Ovary (tissue), 9 donors: Measurements from ENCODE around the gene CDK3. TPM values are rescaled to one million over a fixed set of nuclear protein-coding genes. Genes with fewer than 3 reads are reported as not detected.

Experiments used
- DNase-seq, 5 donors: peaks; one replicate each; pipeline ENCODE4 v3.0.0-alpha.2; 2019 to 2020
- H3K27ac ChIP-seq, 2 donors: fragments of 200-600 bp; one replicate each; pipeline versions ENCODE4 v1.5.1 to v1.8.0; 2019 to 2022
- H3K27me3 ChIP-seq: fragments of 200-600 bp; one replicate; pipeline ENCODE4 v1.8.0; 2022
- H3K36me3 ChIP-seq: fragments of 200-600 bp; sonication (generic); one replicate; pipeline ENCODE4 v1.5.1; 2019
- H3K4me1 ChIP-seq: one replicate; pipeline ENCODE4 v1.8.1; 2013; ENCODE audit warnings: mild to moderate bottlenecking, moderate library complexity; ENCODE audit not compliant: insufficient read depth
- H3K4me3 ChIP-seq: fragments of 200-600 bp; sonication (generic); one replicate; pipeline ENCODE4 v1.5.1; 2017
- H3K9me3 ChIP-seq, 2 donors: fragments of 200-600 bp in 1 of 2; sonication (generic) in 1 of 2; one replicate each; pipeline versions ENCODE4 v1.5.1 to v1.8.1; 2013 to 2019; ENCODE audit warnings: mild to moderate bottlenecking in 1 of 2, moderate library complexity in 1 of 2
- EP300 ChIP-seq: sonication (generic); formaldehyde crosslinking; IDR thresholded peaks from one replicate; pipeline ENCODE4 v1.6.1; 2017; ENCODE audit warnings: antibody characterized with exemption
- POLR2A ChIP-seq: fragments of 450-650 bp; IDR thresholded peaks from one replicate; pipeline ENCODE4 v1.6.1; 2017; ENCODE audit warnings: antibody characterized with exemption, mild to moderate bottlenecking, moderate library complexity
- WGBS, 3 donors: extraction: QIAGEN DNeasy Blood & Tissue Kit in 1 of 3; methylation state at CpG; one replicate each; pipeline versions ENCODE4 v1.1.5 to v1.1.7; 2013 to 2017; 5-methylcytosine and 5-hydroxymethylcytosine counted together
- intact Hi-C, 4 donors: fragments of 100-400 bp; cut with DNase I; formaldehyde crosslinking; loops; one replicate each; pipeline versions ENCODE4 v1.11.0 to v1.15.1; 2022 to 2023
- polyA plus RNA-seq, 2 donors: library from polyadenylated mRNA; stranded (reverse); fragments of 200-250 nt in 1 of 2; fragments of 350-450 nt in 1 of 2; fragmentation: Illumina TruSeq in 1 of 2; extraction: RNeasy Lipid Tissue Mini Kit (QIAGEN cat#74804) in 1 of 2; gene quantifications; one replicate each; pipeline ENCODE4 v1.2.3, GENCODE V29; 2013 to 2014
- total RNA-seq, 7 donors: library from RNA; depleted of rRNA in 2 of 7; stranded (reverse); fragments of >200 nt in 2 of 7; fragmentation: NEBNext Ultra II Directional in 3 of 7; extraction: Animal tissue kit (Norgen Biotek cat#: 25700) in 3 of 7; gene quantifications; one replicate each; pipeline versions ENCODE4 v1.1.0 to v1.2.4, GENCODE V29; 2016 to 2023
- TF ChIP-seq, protein P1 (sequence below), 3 donors: fragments of 450-650 bp in 2 of 3; fragments of 200-600 bp in 1 of 3; IDR thresholded peaks; one replicate each; pipeline versions ENCODE4 v1.5.1 to v1.8.0; 2016 to 2022; ENCODE audit warnings: antibody characterized with exemption in 3 of 3, mild to moderate bottlenecking in 1 of 3
- donor health status: DM: no; HTN: no; CAD: no; lungs with moderate emphysema.
- donor health status: DM: no; HTN: no; CAD: no.
- donor health status: Bipolar disorder and iron deficiency.
- donor health status: DM: yes; HTN: yes; CAD: no.
- donor health status: DM: no; HTN: no; CAD: no.
- donor health status: DM: yes; HTN: yes; CAD: no.

CDK3 gene
- total and polyA plus RNA-seq, 9 donors = 1.3 to 10.8 (median 5.5) TPM

DNA sequence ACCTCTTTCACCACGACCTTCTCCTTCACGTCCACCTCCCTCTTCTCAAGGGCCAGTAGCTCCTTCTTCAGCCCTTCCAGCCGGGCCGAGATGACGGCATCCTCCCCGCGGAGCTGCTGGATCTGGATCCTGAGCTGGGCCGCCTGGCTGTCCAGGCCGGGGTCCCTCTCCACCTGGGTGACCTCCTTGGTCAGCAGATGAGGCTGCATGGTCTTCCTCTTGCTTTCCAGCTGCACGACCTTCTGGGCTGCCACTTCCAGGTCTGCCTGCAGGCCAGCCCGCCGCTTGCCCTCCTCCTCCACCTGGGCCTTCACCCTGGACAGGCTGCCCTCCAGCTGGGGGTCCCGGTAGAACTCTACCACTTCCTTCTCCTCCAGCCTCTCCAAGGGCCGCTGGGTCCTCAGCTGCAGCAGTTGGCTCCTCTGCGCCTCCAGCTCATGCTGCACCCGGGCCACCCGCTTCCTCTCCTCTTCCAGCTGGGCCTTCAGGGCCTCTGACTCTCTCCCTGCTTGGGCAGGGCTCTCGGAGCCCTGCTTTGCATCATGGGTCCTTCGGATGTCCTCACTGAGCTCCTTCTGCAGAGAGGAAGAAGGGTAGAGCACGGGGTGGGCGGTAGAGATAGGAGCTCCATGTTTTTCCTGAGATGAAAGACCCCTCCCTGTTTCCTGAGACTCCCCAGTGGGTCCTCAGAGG, 9.5 kb downstream of the CDK3 start:
- 89 to 91% (median 91%) methylated on average over 20 to 21 of the region's 21 CpGs for WGBS, 3 donors
- Histone ChIP-seq H3K27ac (no peak overlapping the region), H3K4me3 (no peak overlapping the region), H3K27me3 (no peaks in the 10 kb centered on the region), H3K9me3 (no peaks in the 10 kb centered on the region), H3K36me3 (no peaks in the 10 kb centered on the region), H3K4me1 (peaks cover 4% of the 10 kb centered on the region)
- intact Hi-C loops = loop anchor here in 3 of 4 donors (5.0 to 10.0 kb wide), 4 partner anchors 92 to 267 kb away; partner anchors contain the start of genes EXOC7 (in 1 of the 3) and MRPL38 (in 1 of the 3)
- no peak for DNase-seq
- TF ChIP-seq, protein P1, sequence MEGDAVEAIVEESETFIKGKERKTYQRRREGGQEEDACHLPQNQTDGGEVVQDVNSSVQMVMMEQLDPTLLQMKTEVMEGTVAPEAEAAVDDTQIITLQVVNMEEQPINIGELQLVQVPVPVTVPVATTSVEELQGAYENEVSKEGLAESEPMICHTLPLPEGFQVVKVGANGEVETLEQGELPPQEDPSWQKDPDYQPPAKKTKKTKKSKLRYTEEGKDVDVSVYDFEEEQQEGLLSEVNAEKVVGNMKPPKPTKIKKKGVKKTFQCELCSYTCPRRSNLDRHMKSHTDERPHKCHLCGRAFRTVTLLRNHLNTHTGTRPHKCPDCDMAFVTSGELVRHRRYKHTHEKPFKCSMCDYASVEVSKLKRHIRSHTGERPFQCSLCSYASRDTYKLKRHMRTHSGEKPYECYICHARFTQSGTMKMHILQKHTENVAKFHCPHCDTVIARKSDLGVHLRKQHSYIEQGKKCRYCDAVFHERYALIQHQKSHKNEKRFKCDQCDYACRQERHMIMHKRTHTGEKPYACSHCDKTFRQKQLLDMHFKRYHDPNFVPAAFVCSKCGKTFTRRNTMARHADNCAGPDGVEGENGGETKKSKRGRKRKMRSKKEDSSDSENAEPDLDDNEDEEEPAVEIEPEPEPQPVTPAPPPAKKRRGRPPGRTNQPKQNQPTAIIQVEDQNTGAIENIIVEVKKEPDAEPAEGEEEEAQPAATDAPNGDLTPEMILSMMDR (IDR thresholded peaks at IDR 0.05) = no peak
- TF ChIP-seq EP300 = no peak
- TF ChIP-seq POLR2A = no peak

DNA sequence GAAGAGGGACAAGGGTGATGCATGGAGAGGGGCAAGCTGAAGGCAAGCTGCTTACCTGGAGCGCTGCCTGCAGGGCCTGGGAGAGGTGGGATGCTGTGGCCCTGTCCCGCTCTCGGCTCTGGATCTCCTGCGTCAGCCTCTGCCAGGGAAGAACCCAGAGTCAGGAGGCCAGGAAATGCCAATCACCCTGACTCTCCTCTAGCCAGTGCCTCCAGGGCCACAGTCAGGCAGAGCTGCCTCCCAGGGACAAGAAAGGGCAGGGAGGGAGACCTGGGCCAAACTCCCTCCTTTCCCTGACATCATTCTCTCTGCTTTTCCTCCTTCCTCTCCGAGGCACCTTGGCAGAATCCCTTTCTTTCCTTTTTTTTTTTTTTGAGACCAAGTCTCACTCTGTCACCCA, 11.3 kb downstream of the CDK3 start:
- DNase-seq = no peak
- intact Hi-C loops = loop anchor here in 2 of 4 donors (5.0 to 10.0 kb wide), 3 partner anchors 90 to 265 kb away; partner anchors contain the start of gene EXOC7 (in 1 of the 2)
- H3K36me3 ChIP-seq = no peaks in the 10 kb centered on the region
- WGBS, 3 donors = 81 to 91% (median 88%) methylated on average over 5 of the region's 5 CpGs
- H3K9me3 ChIP-seq = no peaks in the 10 kb centered on the region
- H3K4me1 ChIP-seq = no peaks in the 10 kb centered on the region
- no peak overlapping the region for H3K27ac ChIP-seq
- no peak overlapping the region for H3K4me3 ChIP-seq
- TF ChIP-seq, protein P1 (IDR thresholded peaks at IDR 0.05) = no peak
- no peak for TF ChIP-seq EP300
- TF ChIP-seq POLR2A = no peak
- no peaks in the 10 kb centered on the region for H3K27me3 ChIP-seq

DNA sequence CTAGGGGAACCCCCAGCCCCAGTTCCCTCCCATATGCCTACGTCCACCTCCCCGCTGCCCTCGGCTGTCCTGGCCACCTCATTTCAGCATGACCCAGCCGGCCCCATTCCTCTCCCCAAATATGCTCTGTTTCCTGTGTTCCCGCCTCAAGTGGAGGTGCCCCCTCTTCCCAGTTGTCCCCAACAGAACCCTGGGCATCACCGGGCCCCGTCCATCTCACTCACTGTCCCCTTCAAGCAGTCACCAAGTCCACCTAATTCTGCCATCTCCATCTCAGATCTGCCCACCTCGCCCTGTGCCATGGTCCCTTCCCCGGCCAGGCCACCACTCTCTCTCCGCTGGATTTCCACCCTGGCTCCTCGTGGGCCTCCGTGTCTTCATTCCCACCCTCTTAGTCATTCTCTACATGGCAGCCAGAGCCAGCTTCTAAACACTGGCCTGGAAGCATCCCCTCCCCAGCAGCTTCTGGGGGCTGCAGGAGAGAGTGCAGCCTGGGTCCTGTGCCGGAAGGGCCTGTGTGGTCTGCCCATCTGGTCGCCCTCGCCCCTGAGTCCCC, 12.8 kb downstream of the CDK3 start:
- TF ChIP-seq POLR2A = no peak
- TF ChIP-seq, protein P1 (IDR thresholded peaks at IDR 0.05) = no peak
- no peak for TF ChIP-seq EP300
- Histone ChIP-seq H3K36me3 (no peaks in the 10 kb centered on the region), H3K27me3 (no peaks in the 10 kb centered on the region), H3K9me3 (no peaks in the 10 kb centered on the region), H3K27ac (no peak overlapping the region), H3K4me3 (no peak overlapping the region), H3K4me1 (no peaks in the 10 kb centered on the region)
- no peak for DNase-seq
- intact Hi-C loops = loop anchor here in 2 of 4 donors (5.0 to 10.0 kb wide), 3 partner anchors 89 to 264 kb away; partner anchors contain the start of gene EXOC7 (in 1 of the 2)
- 65 to 68% (median 66%) methylated on average over 15 of the region's 15 CpGs for WGBS, 3 donors

DNA sequence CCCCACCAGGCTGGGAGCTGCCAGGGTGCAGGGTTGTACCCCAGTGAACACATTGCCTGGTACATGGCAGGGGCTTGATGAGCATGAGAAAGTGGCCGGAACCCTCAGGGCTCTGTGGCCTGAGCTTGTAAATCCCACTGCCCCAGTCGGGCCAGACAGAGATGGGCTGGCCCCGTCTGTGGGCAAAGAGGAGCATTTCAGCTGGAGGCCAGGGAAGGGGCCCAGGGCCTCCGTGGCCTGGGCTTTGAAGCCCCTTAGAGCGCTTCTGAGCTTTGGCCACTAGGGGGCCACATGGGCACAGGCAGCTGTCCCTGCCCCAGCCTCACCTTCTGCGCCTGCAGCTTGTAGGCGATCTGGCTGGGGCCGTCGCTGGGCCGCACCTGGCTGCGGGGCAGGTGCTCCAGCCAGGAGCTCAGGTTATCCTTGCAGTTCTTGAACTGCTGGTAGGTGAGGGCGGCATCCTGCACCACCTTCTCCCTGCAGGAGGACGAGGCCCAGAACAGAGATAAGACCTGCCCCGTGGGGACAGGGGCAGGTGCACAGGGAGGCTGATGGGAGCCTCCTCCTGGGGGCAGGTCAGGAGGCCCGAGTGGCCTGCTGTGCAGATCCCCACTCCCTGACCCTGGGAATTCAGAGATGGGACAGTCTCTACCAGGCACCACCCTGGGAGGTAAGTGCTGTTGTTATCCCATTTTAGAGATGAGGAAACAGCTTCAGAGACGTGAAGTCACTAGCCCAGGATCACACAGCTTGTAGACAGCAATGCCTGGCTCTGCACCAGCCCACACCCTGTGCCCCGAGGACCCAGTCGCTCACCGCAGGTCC, 13.7 kb downstream of the CDK3 start:
- Histone ChIP-seq H3K27me3 (no peaks in the 10 kb centered on the region), H3K4me1 (no peaks in the 10 kb centered on the region), H3K36me3 (no peaks in the 10 kb centered on the region), H3K9me3 (no peaks in the 10 kb centered on the region), H3K4me3 (no peak overlapping the region), H3K27ac (no peak overlapping the region)
- intact Hi-C loops = loop anchor here in 2 of 4 donors (5.0 to 10.0 kb wide), 3 partner anchors 88 to 263 kb away; partner anchors contain the start of gene EXOC7 (in 1 of the 2)
- peak; percentile 70 to 80 (median 74) for DNase-seq
- TF ChIP-seq POLR2A = no peak
- TF ChIP-seq EP300 = no peak
- TF ChIP-seq, protein P1 (IDR thresholded peaks at IDR 0.05) = peak; percentile 87 to 91 (median 87)
- WGBS, 3 donors = 16 to 17% (median 16%) methylated on average over 14 to 19 of the region's 19 CpGs
